Liver (tissue), 9 donors: ENCODE results near the gene ZBTB7B. TPM values are rescaled to one million over a fixed set of nuclear protein-coding genes. Genes with fewer than 3 reads are reported as not detected.
"Not testable (repeated sequence)": the region's sequence is repeated elsewhere in the genome, so short reads cannot be mapped to it uniquely, and the experiment has no call there.

ENCODE experiments used
- DNase-seq: peaks from one replicate; pipeline ENCODE4 v3.0.0-alpha.2; 2017; ENCODE audit warnings: low spot score
- H3K27ac ChIP-seq, 2 donors: one replicate each; pipeline ENCODE4 v1.7.0; 2013; ENCODE audit warnings: inconsistent platforms in 2 of 2, low read length in 2 of 2, control low read depth in 1 of 2, low read depth in 1 of 2, mild to moderate bottlenecking in 1 of 2
- H3K27me3 ChIP-seq, 4 donors: one replicate each; pipeline versions ENCODE4 v1.6.1 to v1.7.0; 2013; ENCODE audit warnings: low read length in 3 of 4, inconsistent platforms in 1 of 4, mild to moderate bottlenecking in 1 of 4, moderate library complexity in 1 of 4; ENCODE audit not compliant: control insufficient read depth in 4 of 4, insufficient read depth in 4 of 4
- H3K36me3 ChIP-seq, 4 donors: one replicate each; pipeline versions ENCODE4 v1.6.1 to v1.7.0; 2013; ENCODE audit warnings: low read length in 3 of 4, mild to moderate bottlenecking in 3 of 4, low read depth in 1 of 4, moderate library complexity in 1 of 4; ENCODE audit not compliant: control insufficient read depth in 4 of 4, insufficient read depth in 3 of 4
- H3K4me1 ChIP-seq, 4 donors: one replicate each; pipeline versions ENCODE4 v1.6.1 to v1.7.0; 2013; ENCODE audit warnings: low read length in 3 of 4, mild to moderate bottlenecking in 3 of 4, moderate library complexity in 1 of 4; ENCODE audit not compliant: control insufficient read depth in 4 of 4, insufficient read depth in 4 of 4
- H3K4me3 ChIP-seq, 3 donors: one replicate each; pipeline versions ENCODE4 v1.6.1 to v1.7.0; 2013; ENCODE audit warnings: low read length in 3 of 3, control low read depth in 1 of 3, low read depth in 1 of 3, mild to moderate bottlenecking in 1 of 3
- H3K9ac ChIP-seq, 2 donors: one replicate each; pipeline ENCODE4 v1.7.0; 2013; ENCODE audit warnings: low read length in 2 of 2, mild to moderate bottlenecking in 2 of 2, moderate library complexity in 2 of 2, control low read depth in 1 of 2, low read depth in 1 of 2
- H3K9me3 ChIP-seq, 4 donors: one replicate each; pipeline versions ENCODE4 v1.6.1 to v1.7.0; 2013; ENCODE audit warnings: low read length in 3 of 4; ENCODE audit not compliant: control insufficient read depth in 4 of 4
- FOXA1 ChIP-seq: IDR thresholded peaks from 2 replicates; pipeline ENCODE4 v1.6.1; 2016; ENCODE audit warnings: antibody characterized with exemption
- FOXA2 ChIP-seq: IDR thresholded peaks from 2 replicates; pipeline ENCODE4 v1.6.1; 2016; ENCODE audit warnings: antibody characterized with exemption
- GABPA ChIP-seq, 2 donors: IDR thresholded peaks in 1 of 2; conservative IDR thresholded peaks in 1 of 2; 2 replicates each; pipeline ENCODE4 v1.6.1; 2016; ENCODE audit warnings: antibody characterized with exemption in 2 of 2, mild to moderate bottlenecking in 1 of 2, moderate library complexity in 1 of 2
- HNF4A ChIP-seq, 2 donors: conservative IDR thresholded peaks; 2 replicates each; pipeline ENCODE4 v1.6.1; 2016; ENCODE audit warnings: antibody characterized with exemption in 2 of 2, mild to moderate bottlenecking in 2 of 2
- HNF4G ChIP-seq: IDR thresholded peaks from 2 replicates; pipeline ENCODE4 v1.6.1; 2016; ENCODE audit warnings: antibody characterized with exemption
- NR2F2 ChIP-seq: IDR thresholded peaks from 2 replicates; pipeline ENCODE4 v1.6.1; 2016; ENCODE audit warnings: antibody characterized with exemption
- RAD21 ChIP-seq, 2 donors: IDR thresholded peaks; 2 replicates each; pipeline ENCODE4 v1.6.1; 2016; ENCODE audit warnings: antibody characterized with exemption in 2 of 2, mild to moderate bottlenecking in 2 of 2
- RXRA ChIP-seq, 2 donors: IDR thresholded peaks; 2 replicates each; pipeline ENCODE4 v1.6.1; 2017 to 2018; ENCODE audit warnings: antibody characterized with exemption in 2 of 2, mild to moderate bottlenecking in 1 of 2
- TAF1 ChIP-seq: conservative IDR thresholded peaks from 2 replicates; pipeline ENCODE4 v1.6.1; 2016; ENCODE audit warnings: antibody characterized with exemption, mild to moderate bottlenecking
- YY1 ChIP-seq: IDR thresholded peaks from 2 replicates; pipeline ENCODE4 v1.6.1; 2016; ENCODE audit warnings: antibody characterized with exemption, mild to moderate bottlenecking
- WGBS: extraction: QIAGEN DNeasy Blood & Tissue Kit; methylation state at CpG from one replicate; pipeline ENCODE4 v1.1.7; 2013; 5-methylcytosine and 5-hydroxymethylcytosine counted together
- polyA plus RNA-seq, 2 donors: library from polyadenylated mRNA; stranded (reverse) in 1 of 2; unstranded in 1 of 2; fragments of 200-250 nt in 1 of 2; fragments of >200 nt in 1 of 2; fragmentation: Nextera tagmentation in 1 of 2; extraction: Ambion mirVana in 1 of 2; gene quantifications; one replicate each; pipeline versions ENCODE4 v1.2.1 to v1.2.3, GENCODE V29; 2013 to 2015
- total RNA-seq, 2 donors: library from RNA; depleted of rRNA; stranded (reverse); fragments of >200 nt; gene quantifications; one replicate each; pipeline ENCODE4 v1.2.3, GENCODE V29; 2014
- TF ChIP-seq, protein P1 (sequence below): fragments of 150-350 bp; IDR thresholded peaks from 2 replicates; pipeline ENCODE4 v1.5.1; 2017; ENCODE audit warnings: improper control_type of control experiment, low read depth, low read length; ENCODE audit not compliant: missing input control
- TF ChIP-seq, protein P2 (sequence below): IDR thresholded peaks from 2 replicates; pipeline ENCODE4 v1.6.1; 2016; ENCODE audit warnings: antibody characterized with exemption
- TF ChIP-seq, protein P3 (sequence below): IDR thresholded peaks from 2 replicates; pipeline ENCODE4 v1.6.1; 2016; ENCODE audit warnings: antibody characterized with exemption, mild to moderate bottlenecking
- donor health status: healthy.
- donor health status: healthy.
- donor health status: healthy.
- donor health status: healthy.
- donor health status: healthy.

ZBTB7B gene
- total and polyA plus RNA-seq, 4 donors, result 7.0 to 50.2 (median 21.1) TPM

DNA sequence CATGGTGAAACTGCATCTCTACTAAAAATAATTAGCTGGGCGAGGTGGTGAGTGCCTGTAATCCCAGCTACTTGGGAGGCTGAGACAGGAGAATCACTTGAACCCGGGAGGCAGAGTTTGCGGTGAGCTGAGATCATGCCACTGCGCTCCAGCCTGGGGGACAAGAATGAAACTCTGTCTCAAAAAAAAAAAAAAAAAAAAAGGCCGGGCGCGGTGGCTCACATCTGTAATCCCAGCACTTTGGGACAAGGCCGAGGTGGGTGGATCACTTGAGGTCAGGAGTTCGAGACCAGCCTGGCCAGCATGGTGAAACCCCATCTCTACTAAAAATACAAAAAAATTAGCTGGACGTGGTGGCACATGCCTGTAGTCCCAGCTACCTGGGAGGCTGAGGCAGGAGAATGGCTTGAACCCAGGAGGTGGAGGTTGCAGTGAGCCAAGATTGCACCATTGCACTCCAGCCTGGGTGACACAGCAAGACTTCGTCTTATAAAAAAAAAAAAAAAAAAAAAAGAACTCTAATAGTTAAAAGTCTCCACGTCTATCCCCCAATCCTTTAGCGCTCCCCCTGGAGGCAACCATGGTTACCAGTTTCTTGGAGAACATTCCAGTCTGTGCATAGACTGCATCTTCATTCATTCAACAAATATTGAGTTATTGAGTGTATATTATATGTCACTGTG lies 7.2 kb upstream of the ZBTB7B start:
- 62% methylated on average over 13 of the region's 13 CpGs for WGBS
- not testable (repeated sequence) for H3K27me3 ChIP-seq, H3K9ac ChIP-seq, H3K27ac ChIP-seq, H3K36me3 ChIP-seq, H3K4me3 ChIP-seq, H3K9me3 ChIP-seq
- peaks cover 4 to 23% (median 17%) of the 10 kb centered on the region in 4 donors for H3K4me1 ChIP-seq
- TF ChIP-seq, protein P1, sequence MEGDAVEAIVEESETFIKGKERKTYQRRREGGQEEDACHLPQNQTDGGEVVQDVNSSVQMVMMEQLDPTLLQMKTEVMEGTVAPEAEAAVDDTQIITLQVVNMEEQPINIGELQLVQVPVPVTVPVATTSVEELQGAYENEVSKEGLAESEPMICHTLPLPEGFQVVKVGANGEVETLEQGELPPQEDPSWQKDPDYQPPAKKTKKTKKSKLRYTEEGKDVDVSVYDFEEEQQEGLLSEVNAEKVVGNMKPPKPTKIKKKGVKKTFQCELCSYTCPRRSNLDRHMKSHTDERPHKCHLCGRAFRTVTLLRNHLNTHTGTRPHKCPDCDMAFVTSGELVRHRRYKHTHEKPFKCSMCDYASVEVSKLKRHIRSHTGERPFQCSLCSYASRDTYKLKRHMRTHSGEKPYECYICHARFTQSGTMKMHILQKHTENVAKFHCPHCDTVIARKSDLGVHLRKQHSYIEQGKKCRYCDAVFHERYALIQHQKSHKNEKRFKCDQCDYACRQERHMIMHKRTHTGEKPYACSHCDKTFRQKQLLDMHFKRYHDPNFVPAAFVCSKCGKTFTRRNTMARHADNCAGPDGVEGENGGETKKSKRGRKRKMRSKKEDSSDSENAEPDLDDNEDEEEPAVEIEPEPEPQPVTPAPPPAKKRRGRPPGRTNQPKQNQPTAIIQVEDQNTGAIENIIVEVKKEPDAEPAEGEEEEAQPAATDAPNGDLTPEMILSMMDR, result peak; percentile 14
- TF ChIP-seq YY1, result peak; percentile 24
- TF ChIP-seq RAD21 (IDR thresholded peaks at IDR 0.05), result peak; percentile 30 to 50
- DNase-seq, result peak; percentile 59

DNA sequence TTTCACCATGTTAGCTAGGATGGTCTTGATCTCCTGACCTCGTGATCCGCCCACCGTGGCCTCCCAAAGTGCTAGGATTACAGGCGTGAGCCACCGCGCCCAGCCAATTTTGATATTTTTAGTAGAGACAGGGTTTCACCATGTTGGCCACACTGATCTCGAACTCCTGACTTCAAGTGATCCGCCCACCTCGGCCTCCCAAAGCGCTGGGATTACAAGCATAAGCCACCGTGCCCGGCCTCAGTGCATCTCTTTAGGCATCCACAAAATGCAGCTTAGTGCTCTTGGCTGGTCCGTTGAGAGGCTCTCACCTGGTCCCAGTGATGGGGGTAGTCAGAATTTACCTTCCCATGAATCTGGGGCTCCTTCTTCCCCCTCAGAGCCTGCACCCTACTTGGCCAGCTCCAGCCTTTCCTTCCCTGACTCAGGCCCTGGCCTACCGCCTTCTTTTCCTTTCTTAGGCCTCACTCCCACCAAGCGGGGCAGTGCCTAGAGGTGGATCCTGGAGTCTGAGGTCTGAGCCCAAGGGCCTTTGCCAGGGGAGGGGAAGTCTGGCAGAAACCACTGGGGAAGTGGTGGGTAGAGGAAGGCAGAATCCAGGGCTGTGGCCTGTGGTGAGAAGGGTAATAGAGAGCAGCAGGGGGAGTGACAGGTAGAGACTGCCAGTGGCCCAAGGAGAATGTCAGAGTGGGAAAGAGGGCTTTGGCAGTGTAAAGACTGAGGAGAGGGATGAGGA lies 5.5 kb upstream of the ZBTB7B start:
- peaks cover 4 to 28% (median 21%) of the 10 kb centered on the region in 4 donors for H3K4me1 ChIP-seq
- 86% methylated on average over 15 of the region's 15 CpGs for WGBS
- no peak for DNase-seq

DNA sequence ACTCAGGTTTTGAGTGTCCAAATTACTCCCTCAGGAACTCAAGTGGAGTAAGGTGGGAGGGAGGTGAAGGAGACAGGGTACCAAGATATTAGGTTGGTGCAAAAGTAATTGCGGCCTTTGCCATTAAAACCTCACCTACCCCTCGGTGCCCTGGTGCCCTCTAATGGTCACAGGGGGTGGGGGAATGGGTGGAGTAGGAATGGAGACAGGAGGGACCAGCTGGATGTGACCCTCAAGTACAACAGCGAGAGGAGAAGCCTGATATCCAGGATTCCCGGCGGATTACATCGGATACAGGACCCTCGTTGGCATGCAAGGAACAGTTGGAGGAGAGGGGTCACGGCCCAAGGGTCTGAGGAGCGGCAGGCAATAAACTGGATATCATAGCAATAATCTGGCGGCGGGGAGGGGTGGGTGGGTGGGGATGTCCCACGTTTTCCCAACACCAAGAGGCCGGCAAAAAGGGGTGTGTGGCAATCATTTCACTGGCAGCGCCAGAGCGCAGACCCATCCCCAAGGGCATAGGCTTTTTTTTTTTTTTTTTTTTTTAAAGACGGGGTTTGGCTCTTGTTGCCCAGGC lies 4.3 kb upstream of the ZBTB7B start:
- Histone ChIP-seq H3K4me1 (peaks cover 4 to 28% (median 21%) of the 10 kb centered on the region in 4 donors), H3K27ac (no peak overlapping the region), H3K27me3 (no peaks in the 10 kb centered on the region), H3K9me3 (no peaks in the 10 kb centered on the region), H3K4me3 (no peak overlapping the region), H3K36me3 (no peaks in the 10 kb centered on the region), H3K9ac (no peak overlapping the region)
- TF ChIP-seq GABPA (IDR thresholded peaks at IDR 0.05 in 1 of 2, conservative IDR thresholded peaks at IDR 0.05 in 1 of 2) (no peak), NR2F2 (no peak), TAF1 (no peak), RXRA (IDR thresholded peaks at IDR 0.05) (no peak), HNF4A (conservative IDR thresholded peaks at IDR 0.05) (no peak), HNF4G (no peak), RAD21 (IDR thresholded peaks at IDR 0.05) (peak; percentile 58 to 72), FOXA2 (no peak), FOXA1 (no peak)
- TF ChIP-seq, protein P2, sequence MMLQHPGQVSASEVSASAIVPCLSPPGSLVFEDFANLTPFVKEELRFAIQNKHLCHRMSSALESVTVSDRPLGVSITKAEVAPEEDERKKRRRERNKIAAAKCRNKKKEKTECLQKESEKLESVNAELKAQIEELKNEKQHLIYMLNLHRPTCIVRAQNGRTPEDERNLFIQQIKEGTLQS, result no peak
- TF ChIP-seq, protein P3, sequence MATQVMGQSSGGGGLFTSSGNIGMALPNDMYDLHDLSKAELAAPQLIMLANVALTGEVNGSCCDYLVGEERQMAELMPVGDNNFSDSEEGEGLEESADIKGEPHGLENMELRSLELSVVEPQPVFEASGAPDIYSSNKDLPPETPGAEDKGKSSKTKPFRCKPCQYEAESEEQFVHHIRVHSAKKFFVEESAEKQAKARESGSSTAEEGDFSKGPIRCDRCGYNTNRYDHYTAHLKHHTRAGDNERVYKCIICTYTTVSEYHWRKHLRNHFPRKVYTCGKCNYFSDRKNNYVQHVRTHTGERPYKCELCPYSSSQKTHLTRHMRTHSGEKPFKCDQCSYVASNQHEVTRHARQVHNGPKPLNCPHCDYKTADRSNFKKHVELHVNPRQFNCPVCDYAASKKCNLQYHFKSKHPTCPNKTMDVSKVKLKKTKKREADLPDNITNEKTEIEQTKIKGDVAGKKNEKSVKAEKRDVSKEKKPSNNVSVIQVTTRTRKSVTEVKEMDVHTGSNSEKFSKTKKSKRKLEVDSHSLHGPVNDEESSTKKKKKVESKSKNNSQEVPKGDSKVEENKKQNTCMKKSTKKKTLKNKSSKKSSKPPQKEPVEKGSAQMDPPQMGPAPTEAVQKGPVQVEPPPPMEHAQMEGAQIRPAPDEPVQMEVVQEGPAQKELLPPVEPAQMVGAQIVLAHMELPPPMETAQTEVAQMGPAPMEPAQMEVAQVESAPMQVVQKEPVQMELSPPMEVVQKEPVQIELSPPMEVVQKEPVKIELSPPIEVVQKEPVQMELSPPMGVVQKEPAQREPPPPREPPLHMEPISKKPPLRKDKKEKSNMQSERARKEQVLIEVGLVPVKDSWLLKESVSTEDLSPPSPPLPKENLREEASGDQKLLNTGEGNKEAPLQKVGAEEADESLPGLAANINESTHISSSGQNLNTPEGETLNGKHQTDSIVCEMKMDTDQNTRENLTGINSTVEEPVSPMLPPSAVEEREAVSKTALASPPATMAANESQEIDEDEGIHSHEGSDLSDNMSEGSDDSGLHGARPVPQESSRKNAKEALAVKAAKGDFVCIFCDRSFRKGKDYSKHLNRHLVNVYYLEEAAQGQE, result no peak
- TF ChIP-seq, protein P1, result peak; percentile 25
- no peak for DNase-seq
- 74% methylated on average over 16 of the region's 16 CpGs for WGBS

More for the DNA sequence above, 5.5 kb upstream of the ZBTB7B start:
- no peak overlapping the region for H3K4me3 ChIP-seq
- no peaks in the 10 kb centered on the region for H3K36me3 ChIP-seq
- no peak overlapping the region for H3K9ac ChIP-seq
- H3K9me3 ChIP-seq, result no peaks in the 10 kb centered on the region
- H3K27ac ChIP-seq, result no peak overlapping the region
- no peaks in the 10 kb centered on the region for H3K27me3 ChIP-seq
- TF ChIP-seq, protein P2, result no peak
- TF ChIP-seq HNF4G, result no peak
- no peak for TF ChIP-seq RAD21 (IDR thresholded peaks at IDR 0.05)
- TF ChIP-seq YY1, result no peak
